GM21717 (cell line): Measurements from ENCODE around the gene MS4A18.
"Not testable (repeated sequence)": the region's sequence is repeated elsewhere in the genome, so short reads cannot be mapped to it uniquely, and the experiment has no call there.

Experiments
- ATAC-seq: cut with Tn5 transposase; IDR thresholded peaks from one replicate; pipeline ENCODE4 v1.9.1; 2021; ENCODE audit warnings: mild to moderate bottlenecking, moderate library complexity; ENCODE audit not compliant: unreplicated experiment

The MS4A18 gene

DNA sequence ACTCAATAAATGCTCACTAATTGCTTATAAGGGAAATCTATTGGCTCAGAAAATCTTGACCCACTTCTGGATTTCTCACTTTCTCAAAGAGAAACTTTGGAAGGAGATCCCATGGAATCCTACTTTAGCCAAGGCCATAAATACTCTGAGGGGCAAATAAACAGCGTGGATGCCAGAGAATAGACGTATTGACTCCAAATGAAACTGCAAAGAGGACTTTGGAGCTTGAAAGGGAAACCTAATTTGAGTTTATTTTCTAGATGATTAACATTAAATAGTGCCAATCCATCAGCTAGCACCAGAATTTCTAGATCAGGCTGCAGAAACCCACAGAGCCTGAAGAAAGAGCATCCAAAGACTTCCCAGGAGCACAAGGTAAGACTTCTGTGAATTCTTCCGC is at the start of gene MS4A18:
Gene MS4A18, plus strand, starts transcription at position 301 of the 400 bp plus-strand sequence.
- ATAC-seq: no peak

GRCh38 chr11:60678231-60678630 is 46.3 kb upstream of the MS4A18 start:
- not testable (repeated sequence) for ATAC-seq

- no peak for ATAC-seq
Measured at GRCh38 chr11:60679879-60680278, 44.6 kb upstream of the MS4A18 start.

DNA sequence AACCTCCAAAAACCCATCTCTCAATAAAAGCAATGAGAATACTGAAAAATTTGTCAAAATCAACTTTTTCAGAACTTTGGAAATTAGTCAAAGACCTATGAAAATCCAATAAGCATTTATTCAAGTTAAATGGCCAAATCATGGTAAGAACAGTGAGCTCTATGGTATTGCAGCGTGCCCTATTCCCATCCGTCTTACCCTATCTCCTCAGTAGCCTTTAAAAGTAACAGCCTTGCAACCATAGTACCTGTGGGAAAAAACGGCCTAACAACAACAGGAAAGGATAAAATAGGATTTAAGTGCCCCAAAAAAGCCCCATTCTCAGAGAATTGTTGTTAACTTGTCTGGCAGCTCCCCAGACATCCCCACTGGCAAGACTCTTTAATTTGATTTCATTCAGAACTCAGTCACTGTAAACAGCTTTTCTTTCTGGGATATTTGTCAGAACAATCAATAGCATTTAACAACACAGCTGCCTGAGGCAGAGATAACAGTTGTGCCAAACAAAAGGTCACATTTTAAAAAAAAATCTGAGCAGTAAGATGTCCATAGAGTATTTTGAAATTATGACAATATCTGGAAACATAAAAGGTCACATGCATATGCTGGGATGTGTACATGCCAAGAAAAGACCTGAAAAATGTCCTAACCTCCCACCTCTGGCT is 43.9 kb upstream of the MS4A18 start:
- ATAC-seq: no peak

GRCh38 chr11:60684541-60684848 is 40.0 kb upstream of the MS4A18 start:
- ATAC-seq: peak; percentile 36

DNA sequence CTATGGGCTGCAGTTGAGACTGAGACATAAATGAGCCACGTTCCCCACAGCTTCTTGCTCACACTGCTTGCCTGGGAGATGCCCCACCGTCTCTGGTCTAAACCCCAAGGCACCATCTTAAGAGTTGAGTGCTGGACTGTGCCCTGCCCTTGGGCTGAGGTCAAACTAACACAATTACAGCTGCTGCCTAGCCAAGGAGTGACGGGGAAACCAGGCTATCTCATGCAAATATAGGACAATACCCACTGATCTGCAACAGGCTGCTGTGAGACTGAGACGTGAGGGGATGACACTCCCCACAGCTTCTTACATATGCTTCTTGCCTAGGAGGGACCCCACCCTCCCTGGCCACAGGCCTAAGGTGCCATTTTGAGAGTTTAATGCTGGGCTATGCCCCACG is 32.9 kb upstream of the MS4A18 start:
- ATAC-seq: no peak

- ATAC-seq: no peak
Measured at GRCh38 chr11:60699284-60699691, 25.2 kb upstream of the MS4A18 start, which contains the start of gene MS4A8. Gene MS4A8, plus strand, starts transcription at chr11:60699612. Its CDS starts 1,249 bp downstream, at chr11:60700861.

GRCh38 chr11:60699936-60700335 is 24.6 kb upstream of the MS4A18 start:
- no peak for ATAC-seq

DNA sequence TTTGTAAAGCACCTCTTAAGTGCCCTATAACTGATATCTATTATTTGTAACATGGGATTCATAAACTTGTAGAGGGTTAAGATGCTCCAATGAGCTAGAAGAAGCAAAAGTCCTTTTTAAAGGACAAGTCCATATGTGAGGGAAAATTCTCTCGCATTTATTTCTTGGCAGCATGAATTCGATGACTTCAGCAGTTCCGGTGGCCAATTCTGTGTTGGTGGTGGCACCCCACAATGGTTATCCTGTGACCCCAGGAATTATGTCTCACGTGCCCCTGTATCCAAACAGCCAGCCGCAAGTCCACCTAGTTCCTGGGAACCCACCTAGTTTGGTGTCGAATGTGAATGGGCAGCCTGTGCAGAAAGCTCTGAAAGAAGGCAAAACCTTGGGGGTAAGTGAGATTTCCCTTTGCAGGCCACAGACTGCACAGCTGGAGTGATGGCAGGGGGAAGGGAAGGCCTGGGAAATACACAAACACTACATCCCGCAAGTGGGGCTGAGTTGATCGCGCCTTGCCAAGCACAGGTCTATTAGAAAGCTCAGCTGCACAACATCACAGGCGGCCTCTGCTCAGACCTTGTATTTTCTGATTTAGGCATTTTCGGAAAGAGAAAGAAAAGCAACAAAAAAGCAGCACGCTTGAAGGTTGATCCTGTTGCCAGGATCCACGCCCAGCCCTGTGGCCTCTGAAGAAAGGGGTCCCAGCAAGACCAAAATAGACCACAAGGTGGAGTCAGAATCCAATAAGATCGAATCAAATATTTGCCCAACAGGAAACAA is 23.6 kb upstream of the MS4A18 start:
- ATAC-seq: no peak

- ATAC-seq: no peak
Measured at GRCh38 chr11:60701469-60701818, 23.1 kb upstream of the MS4A18 start.

DNA sequence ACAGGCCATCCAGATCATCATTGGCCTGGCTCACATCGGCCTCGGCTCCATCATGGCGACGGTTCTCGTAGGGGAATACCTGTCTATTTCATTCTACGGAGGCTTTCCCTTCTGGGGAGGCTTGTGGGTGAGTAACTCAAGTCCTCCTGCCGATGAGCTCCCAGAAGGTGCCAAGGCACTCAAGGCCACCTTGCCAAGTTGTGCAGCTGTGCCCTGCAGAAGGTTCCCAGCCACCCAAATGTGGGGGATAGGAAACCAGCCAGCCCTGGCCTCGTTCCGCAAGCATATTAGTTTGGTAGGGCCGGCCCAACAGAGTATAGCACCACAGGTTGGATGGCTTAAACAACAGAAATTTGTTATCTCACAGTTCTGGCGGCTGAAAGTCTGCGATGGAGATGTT is 21.1 kb upstream of the MS4A18 start:
- ATAC-seq: no peak

GRCh38 chr11:60705895-60706294 is 18.6 kb upstream of the MS4A18 start:
- no peak for ATAC-seq

DNA sequence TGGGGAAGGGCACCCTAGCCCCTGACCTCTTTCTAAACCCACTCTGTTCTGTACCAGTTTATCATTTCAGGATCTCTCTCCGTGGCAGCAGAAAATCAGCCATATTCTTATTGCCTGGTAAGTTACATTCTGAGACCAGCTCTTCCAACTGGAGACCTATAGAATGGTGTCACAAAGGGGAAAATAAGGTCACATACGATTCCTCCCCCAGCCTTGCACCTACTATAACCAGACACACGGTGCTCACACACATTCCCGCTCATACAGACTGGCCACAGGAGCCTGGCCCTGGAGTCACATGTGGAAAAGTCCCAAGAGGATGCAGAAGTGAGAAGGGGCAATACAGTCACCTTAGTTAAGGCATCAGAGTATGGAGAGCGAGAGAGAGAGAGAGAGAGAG is 17.6 kb upstream of the MS4A18 start:
- no peak for ATAC-seq

DNA sequence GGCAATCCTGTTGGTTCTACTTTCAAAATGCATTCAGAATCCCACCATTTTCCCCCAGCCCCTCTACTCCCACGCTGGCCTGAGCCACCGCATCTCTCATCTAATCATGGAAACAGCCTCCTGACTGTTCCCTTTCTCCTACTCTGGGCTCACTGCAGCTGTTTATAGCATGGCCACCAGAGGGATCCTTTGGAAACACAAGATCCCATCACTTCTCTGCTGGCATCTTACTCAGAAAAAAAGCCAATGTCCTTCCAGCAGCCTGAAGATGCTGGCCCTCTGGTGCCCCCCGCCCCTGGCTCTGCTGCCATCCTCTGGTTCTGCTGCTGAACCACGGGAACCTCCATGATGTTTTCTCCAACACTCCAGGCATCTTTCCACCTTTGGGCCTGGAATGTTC is 14.0 kb upstream of the MS4A18 start:
- no peak for ATAC-seq

DNA sequence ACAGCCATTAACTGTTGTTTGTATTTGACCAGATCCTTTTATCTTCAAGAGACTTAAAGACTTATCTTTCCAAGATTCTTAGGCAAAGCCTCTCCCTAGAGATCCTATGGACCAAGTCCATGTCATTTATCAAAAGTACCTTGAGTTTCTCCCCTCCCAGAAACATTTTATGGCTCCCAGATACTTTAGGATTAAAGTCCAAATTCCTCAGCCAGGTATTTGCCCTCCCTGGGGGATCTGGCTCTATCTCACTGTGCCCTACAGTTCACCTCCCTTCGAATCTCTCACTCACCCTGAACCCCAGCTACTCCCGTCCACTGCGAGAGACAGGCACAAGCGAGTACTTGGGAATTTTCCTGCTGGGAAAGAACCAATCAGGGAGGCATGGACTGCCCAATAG is 13.2 kb upstream of the MS4A18 start:
- ATAC-seq: no peak

DNA sequence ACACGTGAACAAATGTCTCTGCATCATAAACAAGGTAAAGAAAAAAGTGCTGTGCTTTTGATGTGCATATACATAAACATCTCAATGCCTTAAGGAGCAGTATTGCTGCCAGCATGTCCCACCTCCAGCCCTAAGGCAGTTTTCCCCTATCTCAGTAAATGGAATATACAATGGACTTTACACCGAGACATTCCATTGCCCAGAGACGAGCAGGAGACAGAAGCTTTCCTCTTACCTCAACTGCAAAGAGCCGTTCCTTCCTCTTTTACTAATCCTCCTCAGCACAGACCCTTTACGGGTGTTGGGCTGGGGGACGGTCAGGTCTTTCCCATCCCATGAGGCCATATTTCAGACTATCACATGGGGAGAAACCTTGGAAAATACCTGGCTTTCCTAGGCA is 11.1 kb upstream of the MS4A18 start:
- not testable (repeated sequence) for ATAC-seq

DNA sequence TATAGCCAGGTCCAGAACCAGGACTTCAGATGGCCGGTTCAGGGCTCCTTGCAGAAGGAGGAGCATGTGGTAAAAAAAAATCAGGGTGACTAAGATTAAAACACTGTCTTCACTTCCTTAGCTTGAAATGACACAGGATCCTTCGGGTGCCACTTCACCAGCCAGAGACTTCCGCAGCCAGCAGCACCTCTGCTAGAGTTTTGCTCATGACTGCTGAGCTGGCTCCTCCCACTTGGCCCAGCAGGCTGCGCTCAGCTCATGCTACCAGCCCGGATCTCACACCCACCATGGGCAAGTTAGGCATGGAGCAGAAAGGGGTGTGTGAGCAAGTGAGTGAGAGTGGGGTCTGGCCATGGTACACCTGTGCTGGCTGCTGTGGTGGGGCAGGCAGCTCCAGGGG is 6.6 kb upstream of the MS4A18 start:
- ATAC-seq: no peak

GRCh38 chr11:60718524-60719316 is 5.8 kb upstream of the MS4A18 start:
- ATAC-seq: no peak

- no peak for ATAC-seq
Measured at GRCh38 chr11:60719391-60719790, 5.1 kb upstream of the MS4A18 start.

DNA sequence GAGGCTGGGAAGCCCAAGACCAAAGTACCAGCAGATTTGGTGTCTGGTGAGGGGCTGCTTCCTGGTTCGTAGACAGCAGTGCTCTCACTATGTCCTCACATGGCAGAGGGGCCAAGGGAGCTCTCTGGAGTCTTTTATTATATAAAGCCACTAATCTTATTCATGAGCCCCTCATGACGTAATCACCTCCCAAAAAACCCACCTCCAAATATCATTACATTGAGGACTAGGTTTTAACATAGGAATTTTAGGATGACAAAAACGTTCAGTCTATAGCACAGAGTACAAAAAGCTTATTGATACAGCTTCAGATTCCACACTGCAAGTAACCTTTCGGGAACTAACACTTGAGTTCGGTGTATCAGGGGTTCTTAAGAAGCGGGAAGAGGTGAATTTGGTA is 4.1 kb upstream of the MS4A18 start:
- no peak for ATAC-seq

DNA sequence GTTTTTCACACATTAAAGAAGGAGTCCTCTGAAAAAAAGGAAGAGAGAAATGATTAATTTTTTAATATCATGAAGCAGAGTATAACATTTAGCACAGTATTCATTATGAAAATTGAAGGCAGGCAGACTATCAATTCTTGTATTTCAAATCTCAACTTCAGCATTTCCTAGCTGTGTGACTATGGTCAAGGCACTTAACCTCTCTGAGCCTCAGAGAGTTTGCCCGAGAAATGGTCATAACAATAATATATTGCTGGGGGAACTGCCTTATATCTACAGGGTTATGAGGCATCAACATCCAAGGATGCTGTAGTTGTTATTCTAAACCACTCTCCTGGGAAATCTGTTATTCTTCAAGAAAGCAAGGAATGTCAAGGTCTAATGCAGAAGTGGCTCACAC is 1.1 kb downstream of the MS4A18 start:
- no peak for ATAC-seq

DNA sequence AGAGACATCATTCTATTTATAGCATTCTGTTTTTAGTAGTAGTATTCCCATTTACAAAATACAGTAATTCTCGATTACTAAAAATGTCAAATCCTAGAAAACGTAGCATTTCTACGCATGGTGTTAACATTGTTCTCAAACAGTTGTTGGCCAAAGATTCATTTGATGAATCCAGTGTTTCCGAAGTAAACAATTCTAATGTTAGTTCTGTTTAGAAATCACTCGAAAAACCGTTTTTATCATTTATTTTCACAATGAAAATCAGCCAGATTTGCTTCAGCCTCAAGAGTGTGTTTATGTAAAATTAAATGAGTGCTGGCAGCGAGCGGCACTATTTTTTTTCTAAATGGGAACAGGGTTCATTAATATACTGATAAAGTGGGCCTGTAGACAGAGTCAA is 7.1 kb downstream of the MS4A18 start:
- no peak for ATAC-seq
